WTC11 (cell line): ENCODE measurements around the gene PLXNC1. TPM values are rescaled to one million over a fixed set of nuclear protein-coding genes. Genes with fewer than 3 reads are reported as not detected.

Experiments used
- ATAC-seq: fragments of 200-7000 bp; cut with Tn5 transposase; 2 replicates; pipeline ENCODE4 v1.10.0; 2021; ENCODE audit warnings: mild to moderate bottlenecking, moderate library complexity
- CTCF ChIA-PET: fragments of 300-600 bp; sonication (Branson Sonifier 250); formaldehyde crosslinking; loops from one replicate; lab custom pipeline; 2021; ENCODE audit warnings: antibody characterized with exemption; lab: Charles Lee
- POLR2A ChIA-PET: fragments of 350-600 bp; sonication (Branson Sonifier 250); formaldehyde crosslinking; loops from one replicate; lab custom pipeline; 2021; ENCODE audit warnings: antibody characterized with exemption; lab: Charles Lee
- DNase-seq: peaks from one replicate; pipeline ENCODE4 v3.0.0; 2021; ENCODE audit warnings: low spot score
- H3K27ac Mint-ChIP-seq: 2 replicates; pipeline ENCODE4 v1.8.0; 2021; ENCODE audit warnings: mixed read lengths
- H3K27me3 Mint-ChIP-seq: 2 replicates; pipeline ENCODE4 v1.8.0; 2021; ENCODE audit warnings: low read depth, mild to moderate bottlenecking, moderate library complexity, mixed read lengths
- H3K36me3 Mint-ChIP-seq: 2 replicates; pipeline ENCODE4 v1.8.0; 2021; ENCODE audit warnings: mixed read lengths
- H3K4me1 Mint-ChIP-seq: 2 replicates; pipeline ENCODE4 v1.8.0; 2022; ENCODE audit warnings: mixed read lengths
- H3K4me3 Mint-ChIP-seq: 2 replicates; pipeline ENCODE4 v1.8.0; 2021; ENCODE audit warnings: mild to moderate bottlenecking, moderate library complexity, mixed read lengths
- H3K9me3 Mint-ChIP-seq: 2 replicates; pipeline ENCODE4 v1.8.0; 2021; ENCODE audit warnings: mixed read lengths
- AR ChIP-seq: fragments of 250-450 bp; sonication (Bioruptor Pico); IDR thresholded peaks from 2 replicates; pipeline ENCODE4 v1.9.0; 2021; ENCODE audit warnings: mild to moderate bottlenecking
- ATF1 ChIP-seq: sonication (generic); formaldehyde crosslinking; IDR thresholded peaks from 2 replicates; pipeline ENCODE4 v1.8.1; 2023; ENCODE audit warnings: mild to moderate bottlenecking, moderate library complexity, missing genetic modification reagents
- ATF6 ChIP-seq: sonication (generic); formaldehyde crosslinking; IDR thresholded peaks from 2 replicates; pipeline ENCODE4 v1.8.1; 2023; ENCODE audit warnings: mild to moderate bottlenecking, missing genetic modification reagents
- CREM ChIP-seq: sonication (generic); formaldehyde crosslinking; IDR thresholded peaks from 2 replicates; pipeline ENCODE4 v1.8.1; 2022; ENCODE audit warnings: mild to moderate bottlenecking, missing genetic modification reagents, moderate library complexity
- E2F1 ChIP-seq: sonication (generic); formaldehyde crosslinking; IDR thresholded peaks from 2 replicates; pipeline ENCODE4 v1.8.0; 2022; ENCODE audit warnings: mild to moderate bottlenecking, missing genetic modification reagents
- E2F4 ChIP-seq: sonication (generic); formaldehyde crosslinking; IDR thresholded peaks from 2 replicates; pipeline ENCODE4 v1.8.1; 2022; ENCODE audit warnings: low read depth, mild to moderate bottlenecking, moderate library complexity, missing genetic modification reagents, borderline replicate concordance
- ELF4 ChIP-seq: sonication (generic); formaldehyde crosslinking; IDR thresholded peaks from 2 replicates; pipeline ENCODE4 v1.8.1; 2022; ENCODE audit warnings: low read depth, mild to moderate bottlenecking, moderate library complexity, missing genetic modification reagents
- FOXJ3 ChIP-seq: sonication (generic); formaldehyde crosslinking; IDR thresholded peaks from 2 replicates; pipeline ENCODE4 v1.9.0; 2021; ENCODE audit warnings: missing genetic modification reagents, mild to moderate bottlenecking, borderline replicate concordance
- FOXP1 ChIP-seq: sonication (generic); formaldehyde crosslinking; IDR thresholded peaks from 2 replicates; pipeline ENCODE4 v1.8.0; 2022; ENCODE audit warnings: missing genetic modification reagents, mild to moderate bottlenecking, moderate library complexity, borderline replicate concordance
- GABPB1 ChIP-seq: sonication (generic); formaldehyde crosslinking; IDR thresholded peaks from 2 replicates; pipeline ENCODE4 v1.8.1; 2023; ENCODE audit warnings: mild to moderate bottlenecking, missing genetic modification reagents
- GTF2I ChIP-seq: fragments of 250-450 bp; sonication (Bioruptor Pico); conservative IDR thresholded peaks from 2 replicates; pipeline ENCODE4 v1.4.0; 2021; ENCODE audit warnings: mild to moderate bottlenecking
- IRF1 ChIP-seq: sonication (generic); formaldehyde crosslinking; IDR thresholded peaks from 2 replicates; pipeline ENCODE4 v1.8.0; 2023; ENCODE audit warnings: missing genetic modification reagents
- MAX ChIP-seq: sonication (generic); formaldehyde crosslinking; IDR thresholded peaks from 2 replicates; pipeline ENCODE4 v1.8.0; 2022; ENCODE audit warnings: mild to moderate bottlenecking, missing genetic modification reagents
- NFATC4 ChIP-seq: fragments of 250-450 bp; sonication (Bioruptor Pico); IDR thresholded peaks from 2 replicates; pipeline ENCODE4 v1.9.0; 2021; ENCODE audit warnings: mild to moderate bottlenecking
- NFE2L1 ChIP-seq: sonication (generic); formaldehyde crosslinking; IDR thresholded peaks from 2 replicates; pipeline ENCODE4 v1.8.1; 2023; ENCODE audit warnings: missing genetic modification reagents
- NFYB ChIP-seq: sonication (generic); formaldehyde crosslinking; conservative IDR thresholded peaks from 2 replicates; pipeline ENCODE4 v1.8.0; 2022; ENCODE audit warnings: low read depth, missing genetic modification reagents
- NR1H2 ChIP-seq: sonication (generic); formaldehyde crosslinking; IDR thresholded peaks from 2 replicates; pipeline ENCODE4 v1.9.0; 2021; ENCODE audit warnings: mild to moderate bottlenecking, moderate library complexity, missing genetic modification reagents
- RORB ChIP-seq: fragments of 250-450 bp; sonication (Bioruptor Pico); IDR thresholded peaks from 2 replicates; pipeline ENCODE4 v1.9.0; 2021; ENCODE audit warnings: mild to moderate bottlenecking
- TEAD1 ChIP-seq: sonication (generic); formaldehyde crosslinking; IDR thresholded peaks from 2 replicates; pipeline ENCODE4 v1.8.0; 2022; ENCODE audit warnings: mild to moderate bottlenecking, missing genetic modification reagents
- TP53 ChIP-seq: sonication (generic); formaldehyde crosslinking; IDR thresholded peaks from 2 replicates; pipeline ENCODE4 v1.8.1; 2023; ENCODE audit warnings: mild to moderate bottlenecking, missing genetic modification reagents
- ZMAT4 ChIP-seq: fragments of 250-450 bp; sonication (Bioruptor Pico); IDR thresholded peaks from 2 replicates; pipeline ENCODE4 v1.9.0; 2021; ENCODE audit warnings: mild to moderate bottlenecking
- ZNF232 ChIP-seq: sonication (generic); formaldehyde crosslinking; IDR thresholded peaks from 2 replicates; pipeline ENCODE4 v1.8.0; 2022; ENCODE audit warnings: mild to moderate bottlenecking, missing genetic modification reagents
- ZNF425 ChIP-seq: fragments of 250-450 bp; sonication (Bioruptor Pico); conservative IDR thresholded peaks from 2 replicates; pipeline ENCODE4 v1.9.0; 2021; ENCODE audit warnings: mild to moderate bottlenecking
- ZNF671 ChIP-seq: fragments of 250-450 bp; sonication (Bioruptor Pico); IDR thresholded peaks from 2 replicates; pipeline ENCODE4 v1.8.0; 2021; ENCODE audit warnings: mild to moderate bottlenecking
- total RNA-seq: library from RNA; stranded (reverse); gene quantifications from 3 replicates; pipeline ENCODE4 v1.2.3, GENCODE V29; 2021

Gene PLXNC1
- total RNA-seq, 1 experiment from 2014 or later, result 3.1 TPM

GRCh38 chr12:94329366-94329765 is 181.0 kb downstream of the PLXNC1 start:
- H3K4me3 Mint-ChIP-seq, result no peak overlapping the region
- H3K27ac Mint-ChIP-seq, result no peak overlapping the region
- H3K9me3 Mint-ChIP-seq, result peaks cover 7% of the 10 kb centered on the region
- TF ChIP-seq ZNF232 (CRISPR knock-in tag) (no peak), E2F4 (CRISPR knock-in tag) (no peak), MAX (CRISPR knock-in tag) (no peak), ELF4 (no peak), NR1H2 (CRISPR knock-in tag) (no peak), TEAD1 (no peak), NFYB (CRISPR knock-in tag) (no peak), ZMAT4 (CRISPR knock-in tag) (no peak), ZNF425 (CRISPR knock-in tag) (no peak), E2F1 (CRISPR knock-in tag) (no peak), CREM (CRISPR knock-in tag) (no peak), AR (no peak), GABPB1 (CRISPR knock-in tag) (no peak), GTF2I (no peak), TP53 (CRISPR knock-in tag) (no peak), NFATC4 (no peak), FOXP1 (CRISPR knock-in tag) (no peak), FOXJ3 (CRISPR knock-in tag) (no peak), ATF1 (no peak)
- peaks cover 26% of the 10 kb centered on the region for H3K36me3 Mint-ChIP-seq
- peaks cover 11% of the 10 kb centered on the region for H3K4me1 Mint-ChIP-seq
- ATAC-seq (no peak), DNase-seq (no peak)
- ChIA-PET POLR2A (no interaction called here), CTCF (interaction anchor here (0.6 to 1.1 kb wide), 3 partner anchors 61 to 202 kb away, joined by 3 to 4 read pairs (median 3); no protein-coding TSS in a partner anchor)
- no peaks in the 10 kb centered on the region for H3K27me3 Mint-ChIP-seq

- peaks cover 11% of the 10 kb centered on the region for H3K4me1 Mint-ChIP-seq
- no peaks in the 10 kb centered on the region for H3K27me3 Mint-ChIP-seq
- no peak for TF ChIP-seq ATF6 (CRISPR knock-in tag)
- TF ChIP-seq ZNF671 (CRISPR knock-in tag), result no peak
- TF ChIP-seq IRF1 (CRISPR knock-in tag), result no peak
- no peak for TF ChIP-seq NFE2L1 (CRISPR knock-in tag)
- no peak for TF ChIP-seq RORB (CRISPR knock-in tag)
- TF ChIP-seq ZMAT4 (CRISPR knock-in tag), result no peak
- TF ChIP-seq, all 79 proteins: peak for 0
- Mint-ChIP-seq H3K36me3 (peaks cover 8% of the 10 kb centered on the region), H3K27ac (peak overlapping the region; percentile 61; the same call in 1 of the 2 replicates), H3K4me3 (no peak overlapping the region), H3K9me3 (no peaks in the 10 kb centered on the region)
- CTCF ChIA-PET, result interaction anchor here (0.6 kb wide), 2 partner anchors 129 to 136 kb away, joined by 3 read pairs; no protein-coding TSS in a partner anchor
- ATAC-seq, result no peak
- POLR2A ChIA-PET, result no interaction called here
- DNase-seq, result no peak
Measured at GRCh38 chr12:94333396-94333795, 185.0 kb downstream of the PLXNC1 start.
